Measurements from ENCODE around the gene LINC00237. TPM values are rescaled to one million over a fixed set of nuclear protein-coding genes. Genes with fewer than 3 reads are reported as not detected.

The LINC00237 gene
- total and polyA plus RNA-seq, 9 of the 15 experiments (the other 6 are each of a cell fraction or from before 2014, with no cell fraction given) = not detected

DNA sequence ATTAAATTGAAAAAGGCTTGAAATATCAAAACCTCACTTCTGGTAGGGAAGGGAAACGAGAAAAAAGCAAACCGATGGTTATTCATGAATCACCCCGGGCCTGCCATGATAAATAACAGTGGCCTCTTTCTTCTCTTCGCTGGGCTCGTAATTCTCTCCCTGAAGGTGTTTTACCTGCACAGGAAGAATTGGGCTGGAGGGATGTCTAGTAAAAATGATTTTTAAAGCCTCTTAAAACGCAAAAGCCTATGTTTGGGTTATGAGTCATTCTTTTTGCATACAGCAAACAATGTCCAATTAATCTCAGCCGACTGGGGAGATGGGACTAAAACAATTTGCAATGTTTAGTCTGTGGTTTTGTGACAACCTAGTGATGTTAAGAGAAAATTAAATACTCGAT, 16.8 kb downstream of the LINC00237 start:
- in situ Hi-C loops (cut with MboI) (no loop called here), intact Hi-C loops (cut with micrococcal nuclease) (no loop called here)
- H3K79me2 ChIP-seq (ENCODE audit: control insufficient read depth, insufficient read depth, low read length) = no peaks in the 10 kb centered on the region
- H3K4me3 ChIP-seq = no peak overlapping the region
- WGBS (ENCODE audit: insufficient coverage, low coverage, missing lambda C conversion rate) = 0% methylated on average over 6 of the region's 8 CpGs
- no peak overlapping the region for H3K27ac ChIP-seq (ENCODE audit: extremely low read depth, low read depth, low read length)
- H3K27me3 ChIP-seq (ENCODE audit: control insufficient read depth in 2 of 2, insufficient read depth in 2 of 2, low read length in 2 of 2) = peaks cover 5 to 8% of the 10 kb centered on the region in 2 experiments; a peak in 3 of 5 replicates
- no peak for DNase-seq (ENCODE audit: extremely low read depth in 1 of 4, low spot score in 3 of 4)
- TF ChIP-seq JUND (IDR thresholded peaks at IDR 0.05; ENCODE audit: borderline replicate concordance, low read depth, low read length) = peak; percentile 14; the same call in 1 of the 2 replicates
- TF ChIP-seq JUND (tag; IDR thresholded peaks at IDR 0.05; ENCODE audit: borderline replicate concordance, low read depth, low read length) = no peak
- TF ChIP-seq POLR3G (IDR thresholded peaks at IDR 0.05; ENCODE audit: extremely low read depth, insufficient read length, insufficient replicate concordance) = no peak
- TF ChIP-seq, protein P1, sequence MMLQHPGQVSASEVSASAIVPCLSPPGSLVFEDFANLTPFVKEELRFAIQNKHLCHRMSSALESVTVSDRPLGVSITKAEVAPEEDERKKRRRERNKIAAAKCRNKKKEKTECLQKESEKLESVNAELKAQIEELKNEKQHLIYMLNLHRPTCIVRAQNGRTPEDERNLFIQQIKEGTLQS (IDR thresholded peaks at IDR 0.05) = 0 out of 2 replicates have a peak, but pooled peaks have one; percentile 18
- TF ChIP-seq, protein P1 (CRISPR knock-in tag; conservative IDR thresholded peaks at IDR 0.05) = no peak
- no peak overlapping the region for H2AFZ ChIP-seq (ENCODE audit: low read depth, low read length)
- H3K9me1 ChIP-seq (ENCODE audit: control insufficient read depth, insufficient read depth, low read length) = no peaks in the 10 kb centered on the region
- ATAC-seq = no peak
- no peaks in the 10 kb centered on the region; a peak in 1 of 5 replicates for H3K4me1 ChIP-seq (replicated peaks in 1 of 2; ENCODE audit: control insufficient read depth in 2 of 2, insufficient read depth in 2 of 2, low read length in 2 of 2)
- no TSS peak for BruUV-seq (replicated peaks)
- no peaks in the 10 kb centered on the region for H3K36me3 ChIP-seq (ENCODE audit: control insufficient read depth, insufficient read depth, low read length)
- ChIA-PET POLR2A (no interaction called here), CTCF (ENCODE audit: low intra/inter-chr PET ratio) (no interaction called here)
- no peak for FAIRE-seq
- H3K9me3 ChIP-seq (replicated peaks; ENCODE audit: control insufficient read depth, insufficient read depth, low read depth, low read length) = no peaks in the 10 kb centered on the region
- H4K20me1 ChIP-seq (replicated peaks; ENCODE audit: control insufficient read depth, insufficient read depth, low read length) = no peaks in the 10 kb centered on the region
- H3K9ac ChIP-seq (ENCODE audit: insufficient read depth in 1 of 2, low read depth in 2 of 2, low read length in 2 of 2) = no peak overlapping the region
- no peak overlapping the region for H3K4me2 ChIP-seq (ENCODE audit: insufficient read depth, low read length)
